H54 (cell line): ENCODE data around the gene TUT4.

Source experiments
- DNase-seq: peaks from one replicate; pipeline ENCODE4 v3.0.0; 2011; ENCODE audit warnings: low spot score, mixed read lengths; ENCODE audit not compliant: insufficient read length
- FAIRE-seq: peaks from 3 replicates; lab custom pipeline; 2011; peaks lifted over from hg19 to GRCh38; lab: Jason Lieb, UNC
- POLR2A ChIP-seq: IDR thresholded peaks from 2 replicates; pipeline ENCODE4 v1.6.1; 2011; ENCODE audit warnings: low read depth, mild to moderate bottlenecking, low read length

Gene TUT4

DNA sequence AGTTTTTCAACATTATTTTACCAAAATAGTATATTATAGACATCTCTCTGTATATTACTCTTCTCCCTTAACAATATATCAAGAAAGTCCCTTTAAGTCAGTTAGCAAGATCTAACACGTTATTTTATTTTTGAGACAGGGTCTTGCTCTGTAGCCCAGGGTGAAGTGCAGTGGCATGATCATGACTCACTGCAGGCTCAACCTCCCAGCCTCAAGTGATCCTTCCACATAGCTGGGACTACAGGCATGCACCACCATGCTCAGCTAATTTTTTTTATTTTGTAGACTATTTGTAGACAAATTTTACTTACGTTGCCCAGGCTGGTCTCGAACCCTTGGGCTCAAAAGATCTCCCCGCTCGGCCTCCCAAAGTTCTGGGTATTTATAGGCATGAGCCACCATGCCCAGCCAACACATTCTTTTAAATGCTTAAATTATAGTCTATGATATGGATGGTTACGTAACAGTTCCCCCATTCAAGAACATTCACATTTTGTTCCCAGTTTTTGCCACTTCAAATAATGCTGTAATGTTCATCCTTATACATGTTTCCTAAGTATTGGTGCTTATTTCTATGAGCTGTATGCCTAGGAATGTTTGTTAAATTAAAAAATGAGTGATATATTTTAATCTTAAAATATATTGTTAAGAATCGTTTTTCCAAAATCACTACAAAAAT is 70.4 kb downstream of the TUT4 start:
- DNase-seq (no peak), FAIRE-seq (no peak)
- TF ChIP-seq POLR2A = no peak

DNA sequence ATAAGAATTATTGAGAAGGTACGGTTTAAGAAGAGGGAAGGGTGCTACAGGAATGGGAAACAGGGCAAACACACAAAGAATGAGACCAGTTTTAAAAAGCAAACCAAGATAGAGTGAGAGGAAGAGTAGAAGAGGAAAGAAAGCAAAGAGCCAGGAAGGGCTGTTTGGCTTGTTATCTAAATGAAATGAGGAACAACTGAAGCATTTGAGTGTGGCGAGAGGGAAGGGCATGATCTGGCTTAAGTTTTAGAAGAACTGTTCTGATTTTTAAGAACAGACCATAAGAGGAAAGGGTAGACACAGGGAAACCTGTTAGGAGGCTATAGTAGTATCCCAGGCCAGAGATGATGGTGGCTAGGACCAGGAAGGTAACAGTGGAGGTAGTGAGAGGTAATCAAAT is 73.8 kb downstream of the TUT4 start:
- FAIRE-seq (no peak), DNase-seq (no peak)
- no peak for TF ChIP-seq POLR2A

DNA sequence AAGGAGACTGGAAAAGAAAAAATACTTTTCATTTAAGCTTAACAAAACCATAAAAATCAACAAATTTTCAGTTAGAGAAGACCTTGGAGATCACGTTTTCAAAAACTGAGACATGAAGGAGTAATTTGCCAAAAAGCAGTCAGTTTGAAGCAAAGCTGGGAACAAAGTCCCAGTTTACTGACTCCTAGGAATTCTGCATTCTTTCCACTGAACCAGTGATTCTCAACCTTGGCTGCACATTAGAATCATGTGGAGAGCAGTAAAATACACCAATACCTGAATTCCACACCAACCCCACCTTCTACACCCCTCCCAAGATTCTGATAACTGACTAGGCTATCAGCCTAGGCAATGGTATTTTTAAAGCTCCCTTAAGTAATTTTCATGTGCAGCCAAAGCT is 75.0 kb downstream of the TUT4 start:
- no peak for DNase-seq
- TF ChIP-seq POLR2A = no peak
- FAIRE-seq = no peak

DNA sequence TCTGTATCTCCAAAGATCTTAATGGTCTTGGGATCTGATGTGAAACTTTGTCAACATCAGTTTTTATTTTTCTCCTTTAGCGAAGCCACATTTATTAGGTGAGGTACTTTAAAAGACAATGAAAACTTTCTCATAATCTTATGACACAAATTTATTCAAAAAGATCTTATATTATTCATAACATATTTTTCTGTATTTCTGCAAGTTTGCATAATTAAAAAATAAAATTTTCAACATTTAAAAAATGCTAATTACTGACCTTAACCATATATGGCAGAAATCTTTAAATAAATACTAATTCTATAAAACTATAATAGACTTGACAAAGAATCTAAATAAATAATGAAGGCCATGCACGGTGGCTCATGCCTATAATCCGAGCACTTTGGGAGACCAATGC is 75.9 kb downstream of the TUT4 start:
- FAIRE-seq (no peak), DNase-seq (no peak)
- TF ChIP-seq POLR2A = no peak

DNA sequence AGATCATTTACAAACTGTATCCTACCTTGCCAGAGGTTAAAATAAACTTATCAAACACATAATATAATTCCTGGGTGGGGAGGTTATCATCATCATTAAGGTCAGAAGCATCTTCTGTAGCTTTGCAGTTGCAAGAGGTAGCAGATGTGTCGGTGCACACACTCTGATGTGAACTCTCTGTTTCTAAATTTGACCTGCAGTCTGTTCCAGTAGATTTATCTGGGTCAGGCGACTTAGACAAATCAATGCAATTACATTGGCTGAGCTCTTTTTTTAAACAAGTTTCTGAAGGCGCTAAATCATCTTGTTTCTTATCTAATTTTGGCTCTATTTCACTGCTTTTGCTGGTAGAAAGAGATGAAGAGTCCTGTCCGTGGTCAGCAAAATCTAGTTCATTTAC is 78.1 kb downstream of the TUT4 start:
- no peak for DNase-seq
- FAIRE-seq = no peak
- no peak for TF ChIP-seq POLR2A

DNA sequence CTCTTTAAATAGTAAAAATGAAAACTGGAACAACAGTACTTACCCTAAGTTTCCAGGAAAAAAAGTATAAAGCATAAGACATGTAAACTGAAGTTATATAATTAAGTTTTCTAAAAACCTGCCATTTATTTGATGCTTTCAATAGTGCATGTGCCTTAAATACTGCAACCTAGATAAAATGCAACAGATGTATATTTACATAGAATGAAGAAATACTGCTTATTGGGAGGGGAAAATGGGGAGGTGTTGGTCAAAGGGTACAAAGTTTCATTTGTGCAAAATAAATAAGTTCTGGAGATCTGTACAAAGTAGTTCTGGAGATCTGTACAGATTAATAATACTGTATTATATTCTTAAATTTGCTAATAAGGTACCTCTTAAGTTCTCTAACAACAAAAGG is 79.9 kb downstream of the TUT4 start:
- no peak for DNase-seq
- no peak for TF ChIP-seq POLR2A
- no peak for FAIRE-seq

DNA sequence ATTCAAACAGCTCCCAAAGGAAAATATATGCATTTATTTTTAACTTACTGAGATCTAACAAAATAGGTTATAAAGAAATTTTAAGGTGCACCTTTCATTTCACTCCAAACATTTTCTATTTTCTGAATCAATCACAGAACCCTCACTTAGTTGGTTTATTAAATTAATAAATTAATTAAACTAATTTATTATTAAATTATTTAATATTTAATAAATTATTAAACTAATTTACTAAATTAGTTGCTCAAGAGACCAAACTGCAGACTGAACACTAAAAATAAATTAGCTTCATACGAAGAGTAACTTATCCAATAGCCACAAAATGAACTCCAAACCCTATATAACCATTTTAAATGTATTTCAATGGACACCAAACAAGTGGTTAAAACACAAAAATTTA is 80.5 kb downstream of the TUT4 start:
- no peak for FAIRE-seq
- DNase-seq = no peak
- TF ChIP-seq POLR2A = no peak

DNA sequence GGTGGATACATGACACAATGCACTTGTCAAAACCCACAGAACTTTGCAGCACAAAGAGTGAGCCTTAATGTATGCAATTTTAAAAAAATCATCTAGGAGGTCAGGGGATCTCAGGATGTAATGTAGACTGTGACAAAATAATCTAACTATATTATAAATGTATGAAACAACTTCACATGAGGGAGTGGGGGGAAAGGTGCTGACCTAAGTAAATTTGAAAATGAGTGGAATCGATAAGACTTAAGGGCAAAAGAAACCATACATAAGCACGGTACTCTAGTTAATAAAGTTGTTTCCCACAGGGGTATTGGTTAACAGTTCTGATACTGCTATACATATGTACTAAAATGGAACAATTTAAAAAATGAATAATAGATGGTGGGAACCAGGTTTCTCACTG is 83.8 kb downstream of the TUT4 start:
- DNase-seq (no peak), FAIRE-seq (no peak)
- TF ChIP-seq POLR2A = no peak

DNA sequence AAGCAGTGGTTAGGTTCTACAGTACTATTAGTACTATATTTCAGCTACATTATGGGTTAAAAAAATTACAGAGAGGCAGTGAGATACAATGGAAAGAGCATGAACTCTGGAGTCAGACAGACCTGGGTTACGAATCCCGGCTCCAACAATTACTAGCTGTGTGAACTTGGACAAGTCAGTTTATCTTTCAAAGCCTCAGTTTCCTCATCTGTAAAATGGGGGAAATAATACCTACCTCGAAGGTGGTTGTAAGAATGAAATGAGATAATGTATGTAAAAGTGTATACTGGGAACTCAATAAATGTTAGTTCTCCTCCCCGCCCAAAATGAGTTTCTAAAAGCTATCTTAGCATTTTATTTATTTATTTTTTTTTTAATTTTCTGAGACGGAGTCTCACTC is 89.0 kb downstream of the TUT4 start:
- DNase-seq (no peak), FAIRE-seq (no peak)
- no peak for TF ChIP-seq POLR2A

DNA sequence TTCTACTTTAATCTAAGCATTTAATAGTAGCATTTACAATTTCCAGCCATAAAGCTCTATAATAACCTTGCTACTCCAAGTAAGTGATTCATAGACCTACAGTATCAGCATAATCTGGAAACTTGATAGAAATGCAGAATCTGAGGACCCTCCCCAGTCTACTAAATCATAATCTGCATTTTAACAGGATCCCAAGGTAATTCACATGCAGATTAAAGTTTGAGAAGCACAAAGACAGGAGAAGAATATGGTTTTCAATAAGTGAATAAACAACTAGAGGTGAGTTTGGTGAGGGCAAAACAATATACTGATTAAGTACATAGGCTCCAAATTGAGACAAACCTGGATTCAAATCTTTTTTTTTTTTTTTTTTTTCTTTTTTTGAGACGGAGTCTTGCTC is 91.1 kb downstream of the TUT4 start:
- DNase-seq (no peak), FAIRE-seq (no peak)
- TF ChIP-seq POLR2A = no peak

DNA sequence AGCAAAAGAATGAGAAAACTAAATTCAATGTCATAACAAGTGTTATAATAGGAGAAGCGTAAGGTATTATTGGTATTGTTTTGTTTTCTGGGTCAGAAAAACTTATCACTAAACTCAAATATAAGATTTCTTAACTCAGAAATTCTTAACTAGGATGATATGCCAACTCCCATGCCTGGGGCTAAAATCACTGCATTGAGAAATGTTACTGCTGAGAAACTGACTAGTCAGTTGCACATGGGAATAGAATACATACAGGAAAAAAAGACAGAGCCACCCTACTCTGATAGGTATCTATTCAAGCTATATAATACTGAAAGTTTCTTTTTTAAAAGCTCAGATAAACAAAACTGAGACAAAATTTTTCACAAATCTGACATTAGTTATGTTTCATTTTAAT is 92.2 kb downstream of the TUT4 start:
- no peak for DNase-seq
- FAIRE-seq = no peak
- no peak for TF ChIP-seq POLR2A

DNA sequence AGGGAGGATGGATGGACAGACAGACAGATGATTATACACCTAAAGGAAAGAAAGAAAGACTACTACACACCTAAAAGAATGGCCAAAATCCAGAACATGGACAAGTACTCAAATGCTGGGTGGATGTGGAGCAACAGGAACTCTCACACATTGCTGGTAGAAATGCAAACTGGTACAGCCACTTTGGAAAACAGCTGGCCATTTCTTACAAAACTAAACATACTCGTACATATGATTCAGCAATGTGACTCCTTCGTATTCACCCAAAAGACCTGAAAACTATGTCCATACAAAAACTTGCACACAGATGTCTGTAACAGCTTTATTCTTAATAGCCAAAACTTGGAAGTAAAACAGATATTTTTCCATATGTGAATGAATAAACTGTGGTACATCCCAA is 97.2 kb downstream of the TUT4 start:
- DNase-seq (no peak), FAIRE-seq (no peak)
- no peak for TF ChIP-seq POLR2A

DNA sequence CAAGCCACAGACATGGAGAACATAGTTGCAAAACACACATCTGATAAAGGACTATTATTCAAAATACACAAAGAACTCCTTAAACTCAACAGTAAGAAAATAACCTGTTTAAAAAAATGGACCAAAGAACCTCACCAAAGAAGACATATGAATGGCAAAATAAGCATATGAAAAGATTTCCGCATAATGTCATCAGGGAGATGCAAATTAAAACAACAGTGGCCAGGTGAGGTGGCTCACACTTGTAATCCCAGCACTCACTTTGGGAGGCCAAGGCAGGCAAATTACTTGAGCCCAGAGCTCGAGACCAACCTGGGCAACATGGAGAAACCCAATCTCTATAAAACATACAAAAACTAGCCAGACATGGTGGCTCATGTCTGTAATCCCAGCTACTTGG is 98.1 kb downstream of the TUT4 start:
- FAIRE-seq (no peak), DNase-seq (no peak)
- no peak for TF ChIP-seq POLR2A

DNA sequence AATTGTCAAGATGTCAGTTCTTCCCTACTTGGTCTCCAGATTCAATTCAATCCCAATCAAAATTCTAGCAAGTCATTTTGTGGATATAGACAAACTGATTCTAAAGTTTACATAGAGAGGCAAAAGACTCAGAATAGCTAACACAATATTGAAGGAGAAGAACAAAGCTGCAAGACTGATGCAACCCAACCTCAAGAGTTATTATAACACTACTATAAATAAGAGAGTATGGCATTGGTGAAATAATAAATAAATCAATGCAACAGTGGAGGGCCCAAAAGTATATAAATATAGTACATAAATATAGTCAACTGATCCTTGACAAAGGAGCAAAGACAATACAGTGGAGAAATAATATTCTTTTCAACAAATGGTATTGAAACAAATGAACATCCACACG is 98.8 kb downstream of the TUT4 start:
- TF ChIP-seq POLR2A = no peak
- FAIRE-seq = no peak

DNA sequence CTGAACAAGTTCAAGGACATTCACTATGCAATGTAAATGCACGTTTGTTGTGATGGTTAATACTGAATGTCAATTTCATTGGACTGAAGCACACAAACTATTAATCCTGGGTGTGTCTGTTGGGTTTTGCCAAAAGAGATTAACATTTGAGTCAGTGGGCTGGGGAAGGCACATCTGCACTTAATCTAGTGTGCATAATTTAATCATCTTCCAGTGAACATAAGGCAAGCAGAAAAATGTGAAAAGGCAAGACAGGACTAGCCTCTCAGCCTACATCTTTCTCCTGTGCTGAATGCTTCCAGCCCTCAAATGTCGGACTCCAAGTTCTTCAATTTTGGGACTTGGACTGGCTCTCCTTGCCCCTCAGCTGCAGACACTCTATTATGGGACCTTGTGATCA is 108.4 kb downstream of the TUT4 start:
- TF ChIP-seq POLR2A = no peak
- FAIRE-seq = no peak

More for the DNA sequence above, 98.8 kb downstream of the TUT4 start:
- DNase-seq = no peak

More for the DNA sequence above, 108.4 kb downstream of the TUT4 start:
- no peak for DNase-seq
